GM18502 (cell line): ENCODE measurements around the gene BAHCC1.

Source experiments
- ATAC-seq: cut with Tn5 transposase; IDR thresholded peaks from one replicate; pipeline ENCODE4 v1.9.1; 2021; ENCODE audit warnings: mild to moderate bottlenecking; ENCODE audit not compliant: unreplicated experiment, poor library complexity

BAHCC1 gene

DNA sequence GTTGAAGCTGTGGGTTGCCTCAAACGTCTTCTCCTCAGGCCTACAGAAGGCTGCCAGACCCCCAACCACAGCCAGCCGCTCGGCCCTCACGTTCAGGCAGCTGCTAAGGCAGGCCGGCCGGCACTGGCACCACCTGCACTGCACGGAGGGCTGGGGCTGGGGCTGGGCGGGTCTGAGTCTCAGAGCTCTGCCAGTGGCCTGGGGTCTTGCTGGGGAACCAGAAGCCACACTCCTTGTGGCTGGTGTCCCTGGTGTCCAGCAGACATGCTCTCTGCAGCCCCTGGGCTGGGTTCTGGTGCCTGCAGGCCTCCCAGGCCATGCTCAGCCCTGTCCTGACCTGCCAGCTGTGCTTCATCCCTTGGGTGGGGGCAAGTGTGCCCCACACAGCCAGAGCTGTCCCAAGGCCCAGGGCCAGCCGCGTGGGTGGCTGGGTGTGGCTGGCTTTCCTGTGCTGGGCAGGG lies 42.0 kb downstream of the BAHCC1 start:
- no peak for ATAC-seq

DNA sequence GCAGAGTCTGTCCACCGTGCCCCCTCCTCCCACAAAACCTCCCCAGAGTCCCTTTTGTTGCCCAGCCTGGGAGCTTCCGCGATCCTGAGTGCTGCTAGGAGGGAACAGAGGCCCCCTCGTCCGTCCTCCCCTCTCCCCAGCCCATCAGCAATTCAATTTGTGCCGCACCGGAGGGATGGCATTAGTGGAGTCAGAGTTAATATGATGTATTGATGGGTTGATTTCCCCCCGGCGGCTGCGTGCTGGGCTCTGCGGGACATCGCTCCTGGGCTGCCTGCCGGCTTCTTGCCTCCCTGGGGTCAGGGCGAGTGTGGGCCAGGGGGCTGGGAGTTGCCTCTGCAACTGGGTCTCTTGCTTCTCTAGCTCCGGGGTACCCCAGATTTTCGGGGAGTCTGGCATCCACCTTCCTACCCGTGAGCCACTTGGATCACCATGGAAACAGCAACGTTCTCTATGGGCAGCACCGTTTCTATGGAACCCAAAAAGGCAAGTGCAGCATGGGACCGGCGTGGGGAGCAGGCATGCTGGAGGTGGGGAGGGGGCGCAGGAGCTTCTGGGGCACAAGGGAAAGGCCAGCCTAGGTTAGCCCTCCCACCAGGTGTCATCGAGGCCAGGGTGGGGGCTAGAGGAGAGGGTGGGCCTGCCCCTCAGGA lies 42.9 kb downstream of the BAHCC1 start:
- ATAC-seq = no peak

- ATAC-seq = no peak
Observed at GRCh38 chr17:81438688-81439087, 43.4 kb downstream of the BAHCC1 start.

- no peak for ATAC-seq
Observed at GRCh38 chr17:81440051-81440471, 44.8 kb downstream of the BAHCC1 start.

GRCh38 chr17:81440511-81441244 lies 45.4 kb downstream of the BAHCC1 start:
- no peak for ATAC-seq

- no peak for ATAC-seq
Observed at GRCh38 chr17:81442791-81443190, 47.5 kb downstream of the BAHCC1 start.

DNA sequence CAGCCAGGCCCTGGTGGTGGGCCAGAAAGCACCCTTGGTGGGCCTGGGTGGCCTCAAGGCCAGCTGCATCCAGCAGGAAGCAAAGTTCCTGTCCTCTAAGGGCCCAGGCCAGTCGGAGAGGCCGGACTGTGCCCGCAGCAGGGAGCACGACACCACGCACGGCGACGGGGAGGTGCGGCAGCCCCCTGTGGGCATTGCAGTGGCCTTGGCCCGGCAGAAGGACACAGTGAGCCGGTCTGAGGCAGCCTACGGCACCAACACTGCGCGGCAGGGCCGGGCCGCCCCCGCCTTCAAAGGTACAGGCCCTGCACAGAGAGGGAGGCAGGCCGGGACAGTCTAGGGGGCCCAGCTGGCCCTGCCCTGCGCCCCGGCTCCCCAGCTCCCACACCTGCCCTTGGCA lies 48.0 kb downstream of the BAHCC1 start:
- no peak for ATAC-seq

DNA sequence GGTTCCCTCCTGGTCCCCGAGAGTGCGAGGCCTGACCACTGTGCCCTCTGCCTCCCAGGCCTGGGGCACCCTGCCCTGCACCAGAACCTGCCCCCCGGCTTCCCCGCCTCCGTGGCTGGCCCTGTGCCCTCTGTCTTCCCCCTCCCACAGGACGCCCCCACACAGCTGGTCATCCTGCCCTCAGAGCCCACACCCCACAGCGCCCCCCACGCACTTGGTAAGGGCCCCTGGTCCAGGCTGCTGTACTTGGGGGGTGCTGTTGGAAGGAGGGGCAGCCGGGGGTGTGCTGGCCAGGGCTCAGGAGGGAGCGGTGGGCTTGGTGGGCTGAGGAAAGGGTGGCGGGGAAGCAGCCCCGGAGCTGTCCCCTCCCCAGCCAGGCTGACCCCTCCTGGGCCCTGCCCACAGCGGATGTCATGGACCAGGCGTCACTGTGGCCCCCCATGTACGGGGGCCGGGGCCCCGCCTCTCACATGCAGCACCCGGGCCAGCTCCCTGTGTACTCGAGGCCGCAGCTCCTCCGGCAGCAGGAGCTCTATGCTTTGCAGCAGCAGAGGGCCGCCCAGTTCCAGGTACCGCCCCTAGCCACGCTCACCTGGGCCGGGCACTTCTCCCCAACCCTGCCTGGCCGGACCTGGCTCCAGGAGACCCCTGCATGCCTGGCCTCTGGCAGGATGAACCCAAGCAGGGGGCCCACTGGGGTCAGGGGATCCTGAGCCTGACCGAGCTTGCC lies 49.5 kb downstream of the BAHCC1 start:
- no peak for ATAC-seq

- ATAC-seq = no peak
Observed at GRCh38 chr17:81445642-81446503, 50.6 kb downstream of the BAHCC1 start.

DNA sequence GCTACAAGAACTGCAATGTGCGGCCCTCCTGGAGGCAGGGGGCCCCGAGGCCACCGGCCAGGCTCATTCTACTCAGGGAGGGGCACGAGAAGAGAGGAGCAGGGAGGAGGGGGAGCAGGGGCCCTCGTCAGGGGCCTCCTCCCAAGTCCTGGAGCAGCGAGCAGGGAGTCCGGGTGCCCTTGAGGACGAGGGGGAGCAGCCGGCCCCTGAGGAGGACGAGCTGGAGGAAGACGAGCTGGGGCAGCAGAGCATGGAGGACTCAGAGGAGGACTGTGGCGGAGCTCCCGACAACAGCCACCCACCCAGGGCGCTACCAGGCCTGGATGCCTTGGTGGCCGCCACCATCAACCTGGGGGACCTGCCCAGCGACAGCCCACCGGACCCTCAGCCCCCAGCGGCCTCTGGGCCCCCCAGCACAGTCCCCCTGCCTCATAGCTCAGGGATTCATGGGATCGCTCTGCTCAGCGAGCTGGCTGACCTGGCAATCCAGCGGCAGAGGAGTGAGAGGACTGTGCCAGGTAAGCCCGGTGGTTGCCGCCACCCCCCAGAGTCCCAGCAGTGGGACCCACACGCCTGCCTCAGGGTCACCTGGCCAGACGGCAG lies 52.2 kb downstream of the BAHCC1 start:
- ATAC-seq = no peak

- no peak for ATAC-seq
Observed at GRCh38 chr17:81448442-81448841, 53.2 kb downstream of the BAHCC1 start.

GRCh38 chr17:81448950-81449349 lies 53.7 kb downstream of the BAHCC1 start:
- no peak for ATAC-seq

- ATAC-seq = no peak
Observed at GRCh38 chr17:81449351-81449750, 54.1 kb downstream of the BAHCC1 start.

- no peak for ATAC-seq
Observed at GRCh38 chr17:81451823-81452222, 56.6 kb downstream of the BAHCC1 start.

DNA sequence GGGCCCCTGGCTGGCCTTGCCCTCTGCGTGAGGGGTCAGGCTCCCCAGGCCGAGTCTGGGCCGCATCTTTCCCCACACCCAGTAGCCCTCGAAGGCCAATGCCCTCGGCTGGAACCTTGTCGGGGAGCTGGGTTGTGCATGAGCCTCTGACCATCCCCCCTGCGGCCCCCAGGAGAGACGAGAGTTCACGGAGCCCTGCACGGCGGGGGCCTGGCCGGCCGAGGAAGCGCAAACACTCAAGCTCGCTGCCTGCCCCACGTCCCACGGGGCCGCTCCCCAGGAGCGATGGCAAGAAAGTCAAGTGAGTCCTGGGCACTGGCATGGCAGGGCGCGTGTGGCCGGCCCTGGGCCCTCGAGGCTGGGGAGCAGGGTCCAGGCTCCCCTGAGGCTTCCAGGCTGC lies 57.3 kb downstream of the BAHCC1 start:
- ATAC-seq = no peak

GRCh38 chr17:81453076-81453475 lies 57.8 kb downstream of the BAHCC1 start:
- no peak for ATAC-seq

GRCh38 chr17:81453712-81454111 lies 58.5 kb downstream of the BAHCC1 start:
- ATAC-seq = no peak

DNA sequence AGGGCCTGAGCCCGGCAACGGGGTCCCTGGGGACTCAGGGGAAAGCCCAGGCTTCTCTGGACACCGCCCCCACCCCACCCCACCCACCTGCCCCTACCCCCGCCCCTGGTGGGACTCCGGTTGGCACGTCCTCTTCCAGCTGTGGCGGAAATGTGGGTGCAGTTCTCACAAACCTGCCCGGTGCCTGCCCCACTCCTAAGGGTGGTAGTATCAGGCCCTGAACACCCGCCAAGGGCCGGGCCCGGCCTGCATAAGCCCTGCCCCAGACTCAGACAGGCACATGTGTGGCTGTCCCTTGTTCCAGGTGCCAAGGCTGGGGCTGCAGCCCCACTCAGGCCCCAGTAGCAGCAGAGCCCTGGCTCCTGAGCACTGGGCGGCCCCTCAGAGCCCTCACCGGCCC lies 59.2 kb downstream of the BAHCC1 start:
- ATAC-seq = no peak

GRCh38 chr17:81455387-81455786 lies 60.1 kb downstream of the BAHCC1 start:
- no peak for ATAC-seq

- ATAC-seq = no peak
Observed at GRCh38 chr17:81456091-81456490, 60.8 kb downstream of the BAHCC1 start.
